ENCODE data around the gene MAP4K2. TPM values are rescaled to one million over a fixed set of nuclear protein-coding genes. Genes with fewer than 3 reads are reported as not detected.

MAP4K2 gene
- total RNA-seq, 1 donor from 2014 or later, result 20.2 TPM

DNA sequence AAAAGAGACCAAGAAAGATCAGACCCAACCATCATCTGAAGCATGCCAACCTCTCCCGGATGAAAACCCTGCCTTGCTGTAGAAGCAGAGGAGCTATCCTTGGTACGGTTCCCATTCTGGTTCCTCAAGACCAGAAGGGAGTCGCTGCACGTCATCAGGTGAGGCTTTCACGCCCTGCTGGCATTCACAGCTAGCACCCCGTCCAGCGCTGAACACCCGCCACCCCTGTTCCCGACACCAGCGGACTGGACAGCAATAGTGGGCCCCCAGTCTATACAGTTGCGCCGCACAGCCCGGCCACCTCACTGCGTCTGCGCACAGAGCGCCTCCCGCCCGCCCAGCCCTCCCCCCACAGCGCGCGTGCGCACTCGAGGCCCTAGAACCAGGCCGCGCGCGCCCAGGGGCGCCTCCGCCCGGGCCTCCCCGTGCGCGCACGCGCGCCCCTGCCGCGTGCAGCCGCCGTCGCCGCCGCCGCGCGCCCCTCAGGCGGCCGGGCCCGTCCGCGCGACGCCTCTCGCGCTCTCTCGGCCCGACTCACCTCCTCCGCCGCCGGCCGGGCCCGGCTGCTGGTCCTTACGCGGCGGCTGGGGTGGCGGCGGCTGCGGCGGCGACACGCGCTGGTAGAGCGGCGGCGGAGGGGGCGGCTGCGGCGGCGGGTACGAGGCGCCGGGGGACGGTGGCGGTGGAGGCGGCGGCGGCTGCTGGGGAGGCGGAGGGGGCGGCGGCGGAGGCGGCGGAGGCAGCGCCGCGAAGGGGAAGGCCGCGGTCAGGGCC, 25.4 kb downstream of the MAP4K2 start:
- Mint-ChIP-seq H3K27me3 (peaks cover 3% of the 10 kb centered on the region), H3K4me3 (peak overlapping the region; percentile 97), H3K36me3 (peaks cover 39% of the 10 kb centered on the region), H3K27ac (peak overlapping the region; percentile 96), H3K4me1 (ENCODE audit: unreplicated experiment) (peaks cover 21% of the 10 kb centered on the region), H3K9me3 (no peaks in the 10 kb centered on the region)
- TF ChIP-seq, protein P1, sequence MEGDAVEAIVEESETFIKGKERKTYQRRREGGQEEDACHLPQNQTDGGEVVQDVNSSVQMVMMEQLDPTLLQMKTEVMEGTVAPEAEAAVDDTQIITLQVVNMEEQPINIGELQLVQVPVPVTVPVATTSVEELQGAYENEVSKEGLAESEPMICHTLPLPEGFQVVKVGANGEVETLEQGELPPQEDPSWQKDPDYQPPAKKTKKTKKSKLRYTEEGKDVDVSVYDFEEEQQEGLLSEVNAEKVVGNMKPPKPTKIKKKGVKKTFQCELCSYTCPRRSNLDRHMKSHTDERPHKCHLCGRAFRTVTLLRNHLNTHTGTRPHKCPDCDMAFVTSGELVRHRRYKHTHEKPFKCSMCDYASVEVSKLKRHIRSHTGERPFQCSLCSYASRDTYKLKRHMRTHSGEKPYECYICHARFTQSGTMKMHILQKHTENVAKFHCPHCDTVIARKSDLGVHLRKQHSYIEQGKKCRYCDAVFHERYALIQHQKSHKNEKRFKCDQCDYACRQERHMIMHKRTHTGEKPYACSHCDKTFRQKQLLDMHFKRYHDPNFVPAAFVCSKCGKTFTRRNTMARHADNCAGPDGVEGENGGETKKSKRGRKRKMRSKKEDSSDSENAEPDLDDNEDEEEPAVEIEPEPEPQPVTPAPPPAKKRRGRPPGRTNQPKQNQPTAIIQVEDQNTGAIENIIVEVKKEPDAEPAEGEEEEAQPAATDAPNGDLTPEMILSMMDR (conservative IDR thresholded peaks at IDR 0.05), result no peak
- DNase-seq (ENCODE audit: extremely low spot score, unreplicated experiment), result no peak

DNA sequence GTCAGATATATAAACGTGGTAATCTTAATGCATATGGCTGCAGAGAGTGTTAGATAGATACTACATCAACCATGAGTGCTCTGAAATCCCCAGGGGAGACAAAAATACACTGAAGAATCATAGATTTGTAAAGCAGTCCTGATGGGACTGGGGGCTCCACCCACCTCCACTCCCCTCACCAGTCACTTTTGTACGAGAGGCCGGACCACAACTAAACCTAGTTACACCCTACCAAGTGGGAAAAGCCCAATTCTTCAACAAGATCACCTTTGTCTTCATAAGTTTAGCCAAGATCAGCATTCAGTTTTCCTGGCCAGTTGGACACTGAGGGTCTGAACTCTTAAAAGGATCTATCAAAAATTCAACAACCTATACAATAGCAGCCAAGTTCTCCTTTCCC, 26.1 kb downstream of the MAP4K2 start:
- Mint-ChIP-seq H3K36me3 (peaks cover 47% of the 10 kb centered on the region), H3K4me1 (ENCODE audit: unreplicated experiment) (peaks cover 23% of the 10 kb centered on the region)

DNA sequence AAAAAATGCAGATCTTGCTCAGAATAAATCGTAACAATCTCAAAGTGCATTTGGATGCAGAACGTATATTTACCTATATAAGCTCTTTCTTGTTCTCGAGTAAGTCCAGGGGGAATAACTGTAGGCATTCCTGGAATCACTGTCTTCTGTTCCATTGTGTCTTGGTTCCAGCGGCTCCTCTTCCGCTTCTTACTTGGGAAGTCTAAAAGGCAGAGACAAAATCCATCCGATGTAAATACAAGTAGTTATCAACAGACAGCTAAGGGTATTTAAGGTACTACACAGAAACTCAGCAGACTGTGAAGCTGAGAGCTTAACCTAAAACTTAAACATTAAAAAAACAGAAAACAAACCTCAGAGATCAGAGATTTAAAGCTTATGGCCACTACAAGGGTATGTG, 26.6 kb downstream of the MAP4K2 start:
- Mint-ChIP-seq H3K27ac (peak overlapping the region; percentile 96), H3K4me1 (ENCODE audit: unreplicated experiment) (peaks cover 28% of the 10 kb centered on the region), H3K36me3 (peaks cover 51% of the 10 kb centered on the region), H3K9me3 (no peaks in the 10 kb centered on the region), H3K27me3 (peaks cover 3% of the 10 kb centered on the region), H3K4me3 (peak overlapping the region; percentile 97)
- no peak for DNase-seq (ENCODE audit: extremely low spot score, unreplicated experiment)
- TF ChIP-seq, protein P1 (conservative IDR thresholded peaks at IDR 0.05), result no peak

More for the DNA sequence above, 26.1 kb downstream of the MAP4K2 start:
- TF ChIP-seq, protein P1 (conservative IDR thresholded peaks at IDR 0.05), result no peak
- Mint-ChIP-seq H3K27me3 (peaks cover 3% of the 10 kb centered on the region), H3K9me3 (no peaks in the 10 kb centered on the region), H3K27ac (peak overlapping the region; percentile 96), H3K4me3 (peak overlapping the region; percentile 97)
- no peak for DNase-seq (ENCODE audit: extremely low spot score, unreplicated experiment)

DNA sequence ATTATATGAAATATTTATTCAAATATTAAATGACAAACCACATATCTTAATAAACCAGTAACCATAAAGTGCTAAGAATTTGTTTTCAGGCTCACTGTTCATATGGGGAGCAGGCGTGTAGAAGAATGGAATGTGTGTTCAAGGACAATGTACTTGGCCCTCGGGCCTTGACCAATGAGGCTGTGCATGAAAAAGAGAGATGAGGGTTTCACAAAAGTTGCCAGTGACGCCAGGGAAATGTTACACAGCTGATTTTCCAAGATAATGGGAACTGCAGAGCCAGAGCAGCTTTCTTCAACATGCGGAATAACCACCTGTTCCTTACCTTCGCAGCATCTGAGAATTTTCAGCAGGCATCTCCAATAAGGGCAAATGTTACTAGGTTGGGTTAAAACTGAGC, 28.9 kb downstream of the MAP4K2 start:
- TF ChIP-seq, protein P1 (conservative IDR thresholded peaks at IDR 0.05), result no peak
- peaks cover 29% of the 10 kb centered on the region for H3K4me1 Mint-ChIP-seq (ENCODE audit: unreplicated experiment)
- H3K27ac Mint-ChIP-seq, result no peak overlapping the region
- peak overlapping the region; percentile 17 for H3K4me3 Mint-ChIP-seq
- no peak for DNase-seq (ENCODE audit: extremely low spot score, unreplicated experiment)
- H3K36me3 Mint-ChIP-seq, result peaks cover 66% of the 10 kb centered on the region
- no peaks in the 10 kb centered on the region for H3K9me3 Mint-ChIP-seq
- H3K27me3 Mint-ChIP-seq, result peaks cover 3% of the 10 kb centered on the region

DNA sequence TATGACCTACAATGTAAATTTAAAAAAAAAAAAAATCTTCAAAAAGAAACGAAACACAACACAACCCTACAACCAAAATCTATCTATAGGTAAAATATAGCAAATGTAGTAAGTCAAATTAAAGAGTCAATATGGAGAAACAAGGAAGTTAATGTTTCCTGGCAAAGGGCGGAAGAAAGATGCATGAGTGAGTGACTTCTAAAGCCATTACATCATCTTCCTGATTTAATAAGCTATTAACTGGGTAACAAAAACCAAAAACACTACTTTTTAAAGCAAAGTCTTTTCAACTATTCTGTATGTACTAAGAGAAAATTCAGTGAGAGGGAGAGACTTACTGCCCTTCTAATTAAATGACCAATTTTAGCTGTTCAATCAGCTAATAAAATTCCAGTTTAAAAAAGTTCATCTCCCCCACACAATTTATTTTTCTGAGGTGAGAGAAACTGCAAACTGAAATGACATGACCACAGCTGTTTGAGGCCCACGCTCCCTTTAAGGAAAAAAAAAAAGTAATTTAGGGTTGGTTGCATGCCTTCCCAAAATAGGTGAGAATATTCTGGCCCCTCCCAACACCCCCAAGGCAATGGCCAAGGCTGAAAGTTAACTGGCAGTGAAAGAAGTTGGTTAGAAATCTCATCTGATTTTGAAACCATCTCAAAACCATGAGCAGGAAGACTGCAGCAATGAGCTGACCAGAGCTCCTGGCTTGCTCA, 30.6 kb downstream of the MAP4K2 start:
- H3K27ac Mint-ChIP-seq, result peak overlapping the region; percentile 53
- H3K4me3 Mint-ChIP-seq, result no peak overlapping the region

More for the DNA sequence above, 30.6 kb downstream of the MAP4K2 start:
- H3K27me3 Mint-ChIP-seq, result no peaks in the 10 kb centered on the region
- peaks cover 76% of the 10 kb centered on the region for H3K36me3 Mint-ChIP-seq
- peaks cover 26% of the 10 kb centered on the region for H3K4me1 Mint-ChIP-seq (ENCODE audit: unreplicated experiment)
- TF ChIP-seq, protein P1 (conservative IDR thresholded peaks at IDR 0.05), result no peak
- no peak for DNase-seq (ENCODE audit: extremely low spot score, unreplicated experiment)
- no peaks in the 10 kb centered on the region for H3K9me3 Mint-ChIP-seq

Data from type B pancreatic cell (in vitro differentiated cells).